T-helper 1 cell treated with Interleukin-12 subunit alpha and Interleukin-12 subunit beta and Interleukin-4 antibody, amounts not matched to agents 30 ng/mL and 1 ng/mL, for 36 hours (primary cell): ENCODE results near the gene CCDC63. TPM values are rescaled to one million over a fixed set of nuclear protein-coding genes. Genes with fewer than 3 reads are reported as not detected.

Experiments
- intact Hi-C: fragments of 100-400 bp; cut with micrococcal nuclease; formaldehyde crosslinking; loops from one replicate; pipeline ENCODE4 v1.15.1; 2024
- total RNA-seq: library from RNA; stranded (reverse); gene quantifications from 2 replicates; pipeline ENCODE4 v1.2.3, GENCODE V29; 2022

The CCDC63 gene
- total RNA-seq, 1 donor from 2014 or later, result not detected

- intact Hi-C loops, result no loop called here
Observed at GRCh38 chr12:110921262-110921661, 74.5 kb downstream of the CCDC63 start.

GRCh38 chr12:110922652-110923051 lies 75.9 kb downstream of the CCDC63 start:
- intact Hi-C loops, result no loop called here

- intact Hi-C loops, result no loop called here
Observed at GRCh38 chr12:110923192-110923591, 76.4 kb downstream of the CCDC63 start.

GRCh38 chr12:110923692-110924334 lies 77.0 kb downstream of the CCDC63 start:
- intact Hi-C loops, result no loop called here

GRCh38 chr12:110927546-110927945 lies 80.8 kb downstream of the CCDC63 start:
- intact Hi-C loops, result no loop called here

GRCh38 chr12:110928700-110929099 lies 81.9 kb downstream of the CCDC63 start:
- intact Hi-C loops, result no loop called here

- intact Hi-C loops, result loop anchor here (10.0 kb wide), 1 partner anchor 245 kb away; no protein-coding TSS in a partner anchor
Observed at GRCh38 chr12:110929818-110930217, 83.0 kb downstream of the CCDC63 start.

GRCh38 chr12:110930348-110931314 lies 83.8 kb downstream of the CCDC63 start:
- intact Hi-C loops, result loop anchor here (10.0 kb wide), 1 partner anchor 244 kb away; no protein-coding TSS in a partner anchor

GRCh38 chr12:110931315-110931728 lies 84.5 kb downstream of the CCDC63 start:
- intact Hi-C loops, result loop anchor here (10.0 kb wide), 1 partner anchor 243 kb away; no protein-coding TSS in a partner anchor

GRCh38 chr12:110932046-110932445 lies 85.3 kb downstream of the CCDC63 start:
- intact Hi-C loops, result loop anchor here (10.0 kb wide), 1 partner anchor 243 kb away; no protein-coding TSS in a partner anchor

GRCh38 chr12:110933326-110933974 lies 86.7 kb downstream of the CCDC63 start:
- intact Hi-C loops, result loop anchor here (10.0 kb wide), 1 partner anchor 241 kb away; no protein-coding TSS in a partner anchor

- intact Hi-C loops, result loop anchor here (10.0 kb wide), 1 partner anchor 241 kb away; no protein-coding TSS in a partner anchor
Observed at GRCh38 chr12:110934093-110934852, 87.5 kb downstream of the CCDC63 start.

- intact Hi-C loops, result loop anchor here (10.0 kb wide), 1 partner anchor 239 kb away; no protein-coding TSS in a partner anchor
Observed at GRCh38 chr12:110935588-110935987, 88.8 kb downstream of the CCDC63 start.

GRCh38 chr12:110936367-110937103 lies 89.7 kb downstream of the CCDC63 start:
- intact Hi-C loops, result loop anchor here (1.0 to 10.0 kb wide), 4 partner anchors 238 to 377 kb away; no protein-coding TSS in a partner anchor

- intact Hi-C loops, result loop anchor here (1.0 to 10.0 kb wide), 4 partner anchors 238 to 376 kb away; no protein-coding TSS in a partner anchor
Observed at GRCh38 chr12:110937104-110937641, 90.4 kb downstream of the CCDC63 start.

GRCh38 chr12:110940296-110940695 lies 93.5 kb downstream of the CCDC63 start:
- intact Hi-C loops, result no loop called here

GRCh38 chr12:110940933-110941332 lies 94.1 kb downstream of the CCDC63 start:
- intact Hi-C loops, result no loop called here

- intact Hi-C loops, result no loop called here
Observed at GRCh38 chr12:110941391-110941790, 94.6 kb downstream of the CCDC63 start.

GRCh38 chr12:110943373-110943772 lies 96.6 kb downstream of the CCDC63 start:
- intact Hi-C loops, result no loop called here
